GM18858 (cell line): ENCODE data around the gene HERPUD2.
"Not testable (repeated sequence)": the region's sequence is repeated elsewhere in the genome, so short reads cannot be mapped to it uniquely, and the experiment has no call there.

Source experiments
- ATAC-seq: cut with Tn5 transposase; IDR thresholded peaks from one replicate; pipeline ENCODE4 v1.9.1; 2021; ENCODE audit not compliant: unreplicated experiment

Gene HERPUD2

GRCh38 chr7:35680403-35681013, 14.4 kb downstream of the HERPUD2 start:
- no peak for ATAC-seq

GRCh38 chr7:35677582-35678356, 17.2 kb downstream of the HERPUD2 start:
- no peak for ATAC-seq

GRCh38 chr7:35676211-35676610, 18.7 kb downstream of the HERPUD2 start:
- no peak for ATAC-seq

- no peak for ATAC-seq
Measured at GRCh38 chr7:35670856-35671569, 23.9 kb downstream of the HERPUD2 start.

- not testable (repeated sequence) for ATAC-seq
Measured at GRCh38 chr7:35660411-35660810, 34.5 kb downstream of the HERPUD2 start.

- ATAC-seq: no peak
Measured at GRCh38 chr7:35658606-35659201, 36.2 kb downstream of the HERPUD2 start.

- ATAC-seq: no peak
Measured at GRCh38 chr7:35657125-35657524, 37.8 kb downstream of the HERPUD2 start.

GRCh38 chr7:35654558-35654957, 40.4 kb downstream of the HERPUD2 start:
- ATAC-seq: not testable (repeated sequence)

- ATAC-seq: no peak
Measured at GRCh38 chr7:35652124-35652523, 42.8 kb downstream of the HERPUD2 start.

GRCh38 chr7:35650751-35651150, 44.2 kb downstream of the HERPUD2 start:
- no peak for ATAC-seq

GRCh38 chr7:35649711-35650110, 45.2 kb downstream of the HERPUD2 start:
- no peak for ATAC-seq

GRCh38 chr7:35648367-35648766, 46.6 kb downstream of the HERPUD2 start:
- ATAC-seq: no peak

GRCh38 chr7:35647171-35647574, 47.8 kb downstream of the HERPUD2 start:
- no peak for ATAC-seq

- no peak for ATAC-seq
Measured at GRCh38 chr7:35646289-35647023, 48.5 kb downstream of the HERPUD2 start.

GRCh38 chr7:35645691-35646090, 49.2 kb downstream of the HERPUD2 start:
- ATAC-seq: no peak

- ATAC-seq: no peak
Measured at GRCh38 chr7:35630024-35630972, 64.6 kb downstream of the HERPUD2 start.

- ATAC-seq: no peak
Measured at GRCh38 chr7:35624299-35625186, 70.4 kb downstream of the HERPUD2 start.

GRCh38 chr7:35623381-35623780, 71.6 kb downstream of the HERPUD2 start:
- no peak for ATAC-seq

GRCh38 chr7:35619863-35620262, 75.1 kb downstream of the HERPUD2 start:
- no peak for ATAC-seq
